ENCODE data around the gene PAAF1. TPM values are rescaled to one million over a fixed set of nuclear protein-coding genes. Genes with fewer than 3 reads are reported as not detected.

The PAAF1 gene
- total and polyA plus RNA-seq, 2 of the 13 experiments (the other 11 are each of a cell fraction or from before 2014, with no cell fraction given), result 13.5 to 28.8 TPM

DNA sequence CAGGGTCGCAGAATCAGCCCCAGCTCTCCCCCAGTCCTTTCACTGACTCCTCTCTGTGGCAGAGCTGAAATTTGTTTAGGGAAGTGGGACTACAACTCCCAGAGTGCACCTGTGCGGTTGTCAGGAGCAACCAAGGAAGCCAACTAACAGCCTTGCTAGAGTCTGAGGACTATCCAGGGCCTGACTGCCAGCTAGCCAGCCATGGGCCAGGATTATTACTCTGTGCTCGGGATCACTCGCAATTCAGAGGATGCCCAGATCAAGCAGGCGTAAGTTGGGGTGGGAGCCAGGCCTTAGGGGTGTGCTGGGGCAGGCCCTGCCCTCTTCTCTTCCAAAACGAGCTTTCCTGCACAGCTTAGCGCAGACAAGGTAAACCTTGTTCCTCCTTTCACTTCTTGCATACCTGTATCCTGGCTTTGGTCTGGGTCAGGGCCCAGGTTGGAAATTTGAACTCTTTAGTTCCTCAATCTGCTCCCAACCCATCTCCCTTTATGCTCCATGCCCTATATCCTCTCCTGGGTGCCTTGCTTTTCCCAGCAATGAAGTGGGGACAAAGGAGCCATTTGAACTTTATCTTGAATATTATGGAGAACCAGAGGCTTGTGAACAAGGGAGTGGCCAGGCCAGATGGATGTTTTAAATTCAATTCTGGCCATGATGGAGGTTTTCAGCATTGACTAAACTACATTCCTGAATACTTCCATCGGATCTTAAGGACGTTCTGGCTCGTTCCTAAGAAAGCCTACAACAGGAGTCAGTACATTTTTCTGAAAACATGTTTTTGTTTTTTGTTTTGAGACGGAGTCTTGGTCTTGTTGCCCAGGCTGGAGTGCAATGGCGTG lies 74.3 kb downstream of the PAAF1 start, which contains the start of gene DNAJB13 (continued):
- TF ChIP-seq, protein P1, sequence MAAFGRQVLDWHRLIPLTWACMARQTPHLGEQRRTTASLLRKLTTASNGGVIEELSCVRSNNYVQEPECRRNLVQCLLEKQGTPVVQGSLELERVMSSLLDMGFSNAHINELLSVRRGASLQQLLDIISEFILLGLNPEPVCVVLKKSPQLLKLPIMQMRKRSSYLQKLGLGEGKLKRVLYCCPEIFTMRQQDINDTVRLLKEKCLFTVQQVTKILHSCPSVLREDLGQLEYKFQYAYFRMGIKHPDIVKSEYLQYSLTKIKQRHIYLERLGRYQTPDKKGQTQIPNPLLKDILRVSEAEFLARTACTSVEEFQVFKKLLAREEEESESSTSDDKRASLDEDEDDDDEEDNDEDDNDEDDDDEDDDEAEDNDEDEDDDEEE (CRISPR knock-in tag; IDR thresholded peaks at IDR 0.05), result 0 out of 2 replicates have a peak, but pooled peaks have one; percentile 21
- TF ChIP-seq SP4 (CRISPR knock-in tag; IDR thresholded peaks at IDR 0.05), result 0 out of 2 replicates have a peak, but pooled peaks have one; percentile 29
- no peak for TF ChIP-seq HOXA7 (CRISPR knock-in tag; IDR thresholded peaks at IDR 0.05)
- TF ChIP-seq CENPT (CRISPR knock-in tag; IDR thresholded peaks at IDR 0.05; ENCODE audit: low read depth), result no peak
- TF ChIP-seq, protein P2, sequence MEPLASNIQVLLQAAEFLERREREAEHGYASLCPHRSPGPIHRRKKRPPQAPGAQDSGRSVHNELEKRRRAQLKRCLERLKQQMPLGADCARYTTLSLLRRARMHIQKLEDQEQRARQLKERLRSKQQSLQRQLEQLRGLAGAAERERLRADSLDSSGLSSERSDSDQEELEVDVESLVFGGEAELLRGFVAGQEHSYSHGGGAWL (CRISPR knock-in tag; IDR thresholded peaks at IDR 0.05), result 0 out of 2 replicates have a peak, but pooled peaks have one; percentile 29
- TF ChIP-seq POLR2AphosphoS2 (IDR thresholded peaks at IDR 0.05; ENCODE audit: low read depth, low read length), result no peak
- no peak for TF ChIP-seq ZNF225 (CRISPR knock-in tag; IDR thresholded peaks at IDR 0.05)
- TF ChIP-seq, protein P3, sequence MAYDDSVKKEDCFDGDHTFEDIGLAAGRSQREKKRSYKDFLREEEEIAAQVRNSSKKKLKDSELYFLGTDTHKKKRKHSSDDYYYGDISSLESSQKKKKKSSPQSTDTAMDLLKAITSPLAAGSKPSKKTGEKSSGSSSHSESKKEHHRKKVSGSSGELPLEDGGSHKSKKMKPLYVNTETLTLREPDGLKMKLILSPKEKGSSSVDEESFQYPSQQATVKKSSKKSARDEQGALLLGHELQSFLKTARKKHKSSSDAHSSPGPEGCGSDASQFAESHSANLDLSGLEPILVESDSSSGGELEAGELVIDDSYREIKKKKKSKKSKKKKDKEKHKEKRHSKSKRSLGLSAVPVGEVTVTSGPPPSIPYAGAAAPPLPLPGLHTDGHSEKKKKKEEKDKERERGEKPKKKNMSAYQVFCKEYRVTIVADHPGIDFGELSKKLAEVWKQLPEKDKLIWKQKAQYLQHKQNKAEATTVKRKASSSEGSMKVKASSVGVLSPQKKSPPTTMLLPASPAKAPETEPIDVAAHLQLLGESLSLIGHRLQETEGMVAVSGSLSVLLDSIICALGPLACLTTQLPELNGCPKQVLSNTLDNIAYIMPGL (CRISPR knock-in tag; IDR thresholded peaks at IDR 0.05; ENCODE audit: borderline replicate concordance in 1 of 2, low read depth in 1 of 2), result no peak; a peak in 1 of 4 replicates
- TF ChIP-seq, protein P4, sequence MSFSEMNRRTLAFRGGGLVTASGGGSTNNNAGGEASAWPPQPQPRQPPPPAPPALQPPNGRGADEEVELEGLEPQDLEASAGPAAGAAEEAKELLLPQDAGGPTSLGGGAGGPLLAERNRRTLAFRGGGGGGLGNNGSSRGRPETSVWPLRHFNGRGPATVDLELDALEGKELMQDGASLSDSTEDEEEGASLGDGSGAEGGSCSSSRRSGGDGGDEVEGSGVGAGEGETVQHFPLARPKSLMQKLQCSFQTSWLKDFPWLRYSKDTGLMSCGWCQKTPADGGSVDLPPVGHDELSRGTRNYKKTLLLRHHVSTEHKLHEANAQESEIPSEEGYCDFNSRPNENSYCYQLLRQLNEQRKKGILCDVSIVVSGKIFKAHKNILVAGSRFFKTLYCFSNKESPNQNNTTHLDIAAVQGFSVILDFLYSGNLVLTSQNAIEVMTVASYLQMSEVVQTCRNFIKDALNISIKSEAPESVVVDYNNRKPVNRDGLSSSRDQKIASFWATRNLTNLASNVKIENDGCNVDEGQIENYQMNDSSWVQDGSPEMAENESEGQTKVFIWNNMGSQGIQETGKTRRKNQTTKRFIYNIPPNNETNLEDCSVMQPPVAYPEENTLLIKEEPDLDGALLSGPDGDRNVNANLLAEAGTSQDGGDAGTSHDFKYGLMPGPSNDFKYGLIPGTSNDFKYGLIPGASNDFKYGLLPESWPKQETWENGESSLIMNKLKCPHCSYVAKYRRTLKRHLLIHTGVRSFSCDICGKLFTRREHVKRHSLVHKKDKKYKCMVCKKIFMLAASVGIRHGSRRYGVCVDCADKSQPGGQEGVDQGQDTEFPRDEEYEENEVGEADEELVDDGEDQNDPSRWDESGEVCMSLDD (CRISPR knock-in tag; IDR thresholded peaks at IDR 0.05; ENCODE audit: borderline replicate concordance), result no peak
- TF ChIP-seq, protein P5, sequence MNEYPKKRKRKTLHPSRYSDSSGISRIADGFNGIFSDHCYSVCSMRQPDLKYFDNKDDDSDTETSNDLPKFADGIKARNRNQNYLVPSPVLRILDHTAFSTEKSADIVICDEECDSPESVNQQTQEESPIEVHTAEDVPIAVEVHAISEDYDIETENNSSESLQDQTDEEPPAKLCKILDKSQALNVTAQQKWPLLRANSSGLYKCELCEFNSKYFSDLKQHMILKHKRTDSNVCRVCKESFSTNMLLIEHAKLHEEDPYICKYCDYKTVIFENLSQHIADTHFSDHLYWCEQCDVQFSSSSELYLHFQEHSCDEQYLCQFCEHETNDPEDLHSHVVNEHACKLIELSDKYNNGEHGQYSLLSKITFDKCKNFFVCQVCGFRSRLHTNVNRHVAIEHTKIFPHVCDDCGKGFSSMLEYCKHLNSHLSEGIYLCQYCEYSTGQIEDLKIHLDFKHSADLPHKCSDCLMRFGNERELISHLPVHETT (CRISPR knock-in tag; conservative IDR thresholded peaks at IDR 0.05), result no peak
- no peak for TF ChIP-seq HNRNPUL1 (IDR thresholded peaks at IDR 0.05; ENCODE audit: low read depth, low read length)
- TF ChIP-seq MTA3 (CRISPR knock-in tag; IDR thresholded peaks at IDR 0.05), result no peak
- peak; percentile 62; the same call in 1 of the 2 replicates for TF ChIP-seq HDAC2 (CRISPR knock-in tag; IDR thresholded peaks at IDR 0.05)
- TF ChIP-seq GABPA (IDR thresholded peaks at IDR 0.05; ENCODE audit: low read depth, low read length), result no peak
- peak; percentile 41; the same call in 1 of the 2 replicates for TF ChIP-seq GABPA (CRISPR knock-in tag; IDR thresholded peaks at IDR 0.05; ENCODE audit: low read depth)
- TF ChIP-seq TEAD3 (CRISPR knock-in tag; optimal IDR thresholded peaks at IDR 0.05; ENCODE audit: borderline replicate concordance), result peak; percentile 51
- TF ChIP-seq, protein P6, sequence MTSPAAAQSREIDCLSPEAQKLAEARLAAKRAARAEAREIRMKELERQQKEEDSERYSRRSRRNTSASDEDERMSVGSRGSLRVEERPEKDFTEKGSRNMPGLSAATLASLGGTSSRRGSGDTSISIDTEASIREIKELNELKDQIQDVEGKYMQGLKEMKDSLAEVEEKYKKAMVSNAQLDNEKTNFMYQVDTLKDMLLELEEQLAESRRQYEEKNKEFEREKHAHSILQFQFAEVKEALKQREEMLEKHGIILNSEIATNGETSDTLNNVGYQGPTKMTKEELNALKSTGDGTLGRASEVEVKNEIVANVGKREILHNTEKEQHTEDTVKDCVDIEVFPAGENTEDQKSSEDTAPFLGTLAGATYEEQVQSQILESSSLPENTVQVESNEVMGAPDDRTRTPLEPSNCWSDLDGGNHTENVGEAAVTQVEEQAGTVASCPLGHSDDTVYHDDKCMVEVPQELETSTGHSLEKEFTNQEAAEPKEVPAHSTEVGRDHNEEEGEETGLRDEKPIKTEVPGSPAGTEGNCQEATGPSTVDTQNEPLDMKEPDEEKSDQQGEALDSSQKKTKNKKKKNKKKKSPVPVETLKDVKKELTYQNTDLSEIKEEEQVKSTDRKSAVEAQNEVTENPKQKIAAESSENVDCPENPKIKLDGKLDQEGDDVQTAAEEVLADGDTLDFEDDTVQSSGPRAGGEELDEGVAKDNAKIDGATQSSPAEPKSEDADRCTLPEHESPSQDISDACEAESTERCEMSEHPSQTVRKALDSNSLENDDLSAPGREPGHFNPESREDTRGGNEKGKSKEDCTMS (CRISPR knock-in tag; conservative IDR thresholded peaks at IDR 0.05), result no peak
- 0 out of 2 replicates have a peak, but pooled peaks have one; percentile 71 for TF ChIP-seq ZNF83 (CRISPR knock-in tag; IDR thresholded peaks at IDR 0.05; ENCODE audit: borderline replicate concordance)
